HT-29 (cell line): ENCODE results near the gene NEDD4. TPM values are rescaled to one million over a fixed set of nuclear protein-coding genes. Genes with fewer than 3 reads are reported as not detected.
"Not testable (repeated sequence)": the region's sequence is repeated elsewhere in the genome, so short reads cannot be mapped to it uniquely, and the experiment has no call there.

ENCODE experiments used
- DNase-seq: peaks from one replicate; pipeline ENCODE4 v3.0.0-alpha.2; 2015; ENCODE audit warnings: low spot score
- total RNA-seq: library from RNA; depleted of rRNA; stranded (reverse); fragments of >200 nt; shearing (Covaris generic); gene quantifications from 2 replicates; pipeline ENCODE4 v1.2.3, GENCODE V29; 2014

Gene NEDD4
- total RNA-seq, 1 experiment from 2014 or later, result 6.2 TPM

- peak; percentile 78 for DNase-seq
Measured at GRCh38 chr15:55897560-55898336, 95.7 kb downstream of the NEDD4 start.

- DNase-seq, result no peak
Measured at GRCh38 chr15:55894399-55894965, 98.9 kb downstream of the NEDD4 start.

GRCh38 chr15:55893852-55894251 lies 99.6 kb downstream of the NEDD4 start:
- DNase-seq, result no peak

- no peak for DNase-seq
Measured at GRCh38 chr15:55891196-55891595, 102.2 kb downstream of the NEDD4 start.

GRCh38 chr15:55884223-55884622 lies 109.2 kb downstream of the NEDD4 start:
- DNase-seq, result no peak

GRCh38 chr15:55879181-55879580 lies 114.2 kb downstream of the NEDD4 start:
- no peak for DNase-seq

- DNase-seq, result no peak
Measured at GRCh38 chr15:55873024-55873720, 120.2 kb downstream of the NEDD4 start.

GRCh38 chr15:55872471-55872870 lies 120.9 kb downstream of the NEDD4 start:
- no peak for DNase-seq

- DNase-seq, result no peak
Measured at GRCh38 chr15:55869660-55870059, 123.8 kb downstream of the NEDD4 start.

- DNase-seq, result no peak
Measured at GRCh38 chr15:55868707-55869106, 124.7 kb downstream of the NEDD4 start.

GRCh38 chr15:55868291-55868690 lies 125.1 kb downstream of the NEDD4 start:
- DNase-seq, result not testable (repeated sequence)

GRCh38 chr15:55863911-55864310 lies 129.5 kb downstream of the NEDD4 start:
- DNase-seq, result no peak

GRCh38 chr15:55861115-55861514 lies 132.3 kb downstream of the NEDD4 start:
- no peak for DNase-seq

- no peak for DNase-seq
Measured at GRCh38 chr15:55860468-55860867, 132.9 kb downstream of the NEDD4 start.

- DNase-seq, result no peak
Measured at GRCh38 chr15:55859681-55860080, 133.7 kb downstream of the NEDD4 start.

GRCh38 chr15:55858661-55859060 lies 134.8 kb downstream of the NEDD4 start:
- no peak for DNase-seq

- no peak for DNase-seq
Measured at GRCh38 chr15:55856506-55857164, 136.8 kb downstream of the NEDD4 start.

- no peak for DNase-seq
Measured at GRCh38 chr15:55853134-55853533, 140.3 kb downstream of the NEDD4 start.

GRCh38 chr15:55846116-55846707 lies 147.2 kb downstream of the NEDD4 start:
- peak; percentile 84 for DNase-seq

- not testable (repeated sequence) for DNase-seq
Measured at GRCh38 chr15:55842897-55843296, 150.5 kb downstream of the NEDD4 start.

GRCh38 chr15:55835866-55836265 lies 157.5 kb downstream of the NEDD4 start:
- no peak for DNase-seq

- no peak for DNase-seq
Measured at GRCh38 chr15:55834331-55834730, 159.1 kb downstream of the NEDD4 start.
